Neural progenitor cell (in vitro differentiated cells): Measurements from ENCODE around the gene CNTN1.

Source experiments
- CTCF ChIP-seq: fragments of 200-600 bp; sonication (generic); IDR thresholded peaks from 2 replicates; pipeline ENCODE4 v1.5.1; 2017; ENCODE audit warnings: antibody characterized with exemption, mild to moderate bottlenecking
- EZH2 ChIP-seq: fragments of 200-600 bp; sonication (generic); IDR thresholded peaks from 2 replicates; pipeline ENCODE4 v1.6.1; 2017; ENCODE audit warnings: antibody characterized with exemption, mild to moderate bottlenecking, moderate library complexity
- EZH2phosphoT487 ChIP-seq: fragments of 200-600 bp; sonication (generic); IDR thresholded peaks from 2 replicates; pipeline ENCODE4 v1.6.1; 2017; ENCODE audit warnings: antibody characterized with exemption

- no peak for TF ChIP-seq CTCF
- no peak for TF ChIP-seq EZH2
- TF ChIP-seq EZH2phosphoT487, result no peak
These were observed 47.5 kb upstream of the CNTN1 start for GRCh38 chr12:40644708-40645107.
